ENCODE measurements around the gene BATF3.

GRCh38 chr1:212669102-212669501 lies 30.5 kb downstream of the BATF3 start:
- TF ChIP-seq, protein P1, sequence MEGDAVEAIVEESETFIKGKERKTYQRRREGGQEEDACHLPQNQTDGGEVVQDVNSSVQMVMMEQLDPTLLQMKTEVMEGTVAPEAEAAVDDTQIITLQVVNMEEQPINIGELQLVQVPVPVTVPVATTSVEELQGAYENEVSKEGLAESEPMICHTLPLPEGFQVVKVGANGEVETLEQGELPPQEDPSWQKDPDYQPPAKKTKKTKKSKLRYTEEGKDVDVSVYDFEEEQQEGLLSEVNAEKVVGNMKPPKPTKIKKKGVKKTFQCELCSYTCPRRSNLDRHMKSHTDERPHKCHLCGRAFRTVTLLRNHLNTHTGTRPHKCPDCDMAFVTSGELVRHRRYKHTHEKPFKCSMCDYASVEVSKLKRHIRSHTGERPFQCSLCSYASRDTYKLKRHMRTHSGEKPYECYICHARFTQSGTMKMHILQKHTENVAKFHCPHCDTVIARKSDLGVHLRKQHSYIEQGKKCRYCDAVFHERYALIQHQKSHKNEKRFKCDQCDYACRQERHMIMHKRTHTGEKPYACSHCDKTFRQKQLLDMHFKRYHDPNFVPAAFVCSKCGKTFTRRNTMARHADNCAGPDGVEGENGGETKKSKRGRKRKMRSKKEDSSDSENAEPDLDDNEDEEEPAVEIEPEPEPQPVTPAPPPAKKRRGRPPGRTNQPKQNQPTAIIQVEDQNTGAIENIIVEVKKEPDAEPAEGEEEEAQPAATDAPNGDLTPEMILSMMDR (IDR thresholded peaks at IDR 0.05), result no peak
- TF ChIP-seq EP300 (IDR thresholded peaks at IDR 0.05) (no peak), POLR2AphosphoS5 (IDR thresholded peaks at IDR 0.05) (no peak)
